Renal pelvis (tissue), 4 donors: Measurements from ENCODE around the gene GOSR2. TPM values are rescaled to one million over a fixed set of nuclear protein-coding genes. Genes with fewer than 3 reads are reported as not detected.
A peak's percentile ranks its signal among the peaks of the same experiment; 100 is the strongest.
"Not testable (repeated sequence)": the region's sequence is repeated elsewhere in the genome, so short reads cannot be mapped to it uniquely, and the experiment has no call there.

Experiments used
- DNase-seq: peaks from one replicate; pipeline ENCODE4 v3.0.0-alpha.2; 2013
- polyA plus RNA-seq, 3 donors: library from polyadenylated mRNA; unstranded; fragments of 120-200 nt; gene quantifications; one replicate each; pipeline ENCODE4 v1.2.1, GENCODE V29; 2013; ENCODE audit not compliant: insufficient read length in 3 of 3

Gene GOSR2
- polyA plus RNA-seq, 3 donors = 56.4 to 66.3 (median 56.6) TPM

GRCh38 chr17:46925185-46925868, 2.4 kb downstream of the GOSR2 start:
- no peak for DNase-seq

GRCh38 chr17:46928467-46929261, 5.7 kb downstream of the GOSR2 start:
- DNase-seq = no peak

GRCh38 chr17:46929413-46929812, 6.5 kb downstream of the GOSR2 start:
- DNase-seq = no peak

- no peak for DNase-seq
Measured at GRCh38 chr17:46930051-46930450, 7.1 kb downstream of the GOSR2 start.

- DNase-seq = no peak
Measured at GRCh38 chr17:46931596-46931995, 8.6 kb downstream of the GOSR2 start.

GRCh38 chr17:46935658-46936266, 12.8 kb downstream of the GOSR2 start:
- no peak for DNase-seq

GRCh38 chr17:46940692-46941404, 17.9 kb downstream of the GOSR2 start:
- DNase-seq = peak; percentile 72

- peak; percentile 64 for DNase-seq
Measured at GRCh38 chr17:46942441-46943217, 19.7 kb downstream of the GOSR2 start.

- no peak for DNase-seq
Measured at GRCh38 chr17:46943218-46943500, 20.2 kb downstream of the GOSR2 start.

GRCh38 chr17:46943501-46944393, 20.8 kb downstream of the GOSR2 start:
- DNase-seq = no peak

- DNase-seq = no peak
Measured at GRCh38 chr17:46944931-46945330, 22.0 kb downstream of the GOSR2 start.

- DNase-seq = no peak
Measured at GRCh38 chr17:46947216-46947615, 24.3 kb downstream of the GOSR2 start.

GRCh38 chr17:46948544-46948943, 25.6 kb downstream of the GOSR2 start:
- no peak for DNase-seq

GRCh38 chr17:46949291-46950174, 26.6 kb downstream of the GOSR2 start:
- DNase-seq = no peak

GRCh38 chr17:46950342-46950996, 27.5 kb downstream of the GOSR2 start:
- no peak for DNase-seq

GRCh38 chr17:46950997-46951621, 28.1 kb downstream of the GOSR2 start:
- DNase-seq = no peak

- no peak for DNase-seq
Measured at GRCh38 chr17:46951706-46952105, 28.7 kb downstream of the GOSR2 start.

- DNase-seq = no peak
Measured at GRCh38 chr17:46952115-46952514, 29.2 kb downstream of the GOSR2 start.

GRCh38 chr17:46953191-46953590, 30.2 kb downstream of the GOSR2 start:
- not testable (repeated sequence) for DNase-seq
